Keratinocyte (primary cell): ENCODE data around the gene GPR171.

Experiments
- EZH2 ChIP-seq: IDR thresholded peaks from one replicate; pipeline ENCODE4 v1.6.1; 2012; ENCODE audit warnings: inconsistent platforms, mild to moderate bottlenecking, low read length, moderate library complexity
- TF ChIP-seq, protein P1 (sequence below), 3 experiments: IDR thresholded peaks in 1 of 3; conservative IDR thresholded peaks in 1 of 3; optimal IDR thresholded peaks in 1 of 3; 2 replicates in 2 of 3; 3 replicates in 1 of 3; pipeline versions ENCODE3 to v1.5.1; 2011; ENCODE audit warnings: low read length in 3 of 3, mild to moderate bottlenecking in 3 of 3, moderate library complexity in 2 of 3, control low read depth in 1 of 3, inconsistent platforms in 1 of 3; ENCODE audit not compliant: insufficient read depth in 2 of 3; ENCODE audit errors: extremely low read depth in 1 of 3

DNA sequence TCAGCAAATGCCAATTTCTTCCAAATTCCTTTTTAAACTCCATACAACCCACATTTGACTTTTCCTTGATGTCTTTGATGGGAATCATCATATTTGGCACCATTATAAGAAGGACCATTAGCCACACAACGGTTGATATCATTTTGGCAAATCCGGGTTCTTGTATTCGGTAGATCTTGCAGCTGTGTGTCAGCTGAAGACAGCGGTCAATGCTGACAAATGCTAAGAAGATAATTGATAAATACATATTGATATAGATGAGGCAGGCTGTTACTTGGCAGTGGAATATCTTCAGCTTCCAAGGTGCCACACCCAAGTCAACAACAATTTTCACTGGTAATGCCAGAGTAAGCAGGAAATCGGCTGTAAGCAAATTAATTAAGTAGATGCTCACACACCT, 4.2 kb downstream of the GPR171 start:
- TF ChIP-seq, protein P1, sequence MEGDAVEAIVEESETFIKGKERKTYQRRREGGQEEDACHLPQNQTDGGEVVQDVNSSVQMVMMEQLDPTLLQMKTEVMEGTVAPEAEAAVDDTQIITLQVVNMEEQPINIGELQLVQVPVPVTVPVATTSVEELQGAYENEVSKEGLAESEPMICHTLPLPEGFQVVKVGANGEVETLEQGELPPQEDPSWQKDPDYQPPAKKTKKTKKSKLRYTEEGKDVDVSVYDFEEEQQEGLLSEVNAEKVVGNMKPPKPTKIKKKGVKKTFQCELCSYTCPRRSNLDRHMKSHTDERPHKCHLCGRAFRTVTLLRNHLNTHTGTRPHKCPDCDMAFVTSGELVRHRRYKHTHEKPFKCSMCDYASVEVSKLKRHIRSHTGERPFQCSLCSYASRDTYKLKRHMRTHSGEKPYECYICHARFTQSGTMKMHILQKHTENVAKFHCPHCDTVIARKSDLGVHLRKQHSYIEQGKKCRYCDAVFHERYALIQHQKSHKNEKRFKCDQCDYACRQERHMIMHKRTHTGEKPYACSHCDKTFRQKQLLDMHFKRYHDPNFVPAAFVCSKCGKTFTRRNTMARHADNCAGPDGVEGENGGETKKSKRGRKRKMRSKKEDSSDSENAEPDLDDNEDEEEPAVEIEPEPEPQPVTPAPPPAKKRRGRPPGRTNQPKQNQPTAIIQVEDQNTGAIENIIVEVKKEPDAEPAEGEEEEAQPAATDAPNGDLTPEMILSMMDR (optimal IDR thresholded peaks at IDR 0.05 in 1 of 3, IDR thresholded peaks at IDR 0.05 in 1 of 3, conservative IDR thresholded peaks at IDR 0.05 in 1 of 3; ENCODE audit: extremely low read depth in 1 of 3, insufficient read depth in 2 of 3, low read length in 3 of 3) = no peak
- no peak for TF ChIP-seq EZH2
